Esophagus muscularis mucosa (tissue), 4 donors: Measurements from ENCODE around the gene RNF222. TPM values are rescaled to one million over a fixed set of nuclear protein-coding genes. Genes with fewer than 3 reads are reported as not detected.

ENCODE experiments used
- DNase-seq: peaks from one replicate; pipeline ENCODE4 v3.0.0-alpha.2; 2017; ENCODE audit errors: extremely low spot score
- H3K27ac ChIP-seq, 4 donors: fragments of 200-600 bp; sonication (generic); replicated peaks in 1 of 4; 1 replicate in 3 of 4; 2 replicates in 1 of 4; pipeline ENCODE4 v1.5.1; 2016 to 2019; ENCODE audit warnings: mild to moderate bottlenecking in 1 of 4
- H3K27me3 ChIP-seq, 4 donors: fragments of 200-600 bp; sonication (generic); one replicate each; pipeline versions ENCODE4 v1.5.1 to v1.6.0; 2016 to 2019
- H3K36me3 ChIP-seq, 4 donors: fragments of 200-600 bp; sonication (generic); one replicate each; pipeline ENCODE4 v1.5.1; 2016 to 2019
- H3K4me1 ChIP-seq, 4 donors: fragments of 200-600 bp; sonication (generic); one replicate each; pipeline ENCODE4 v1.5.1; 2016 to 2019
- H3K4me3 ChIP-seq, 4 donors: fragments of 200-600 bp; sonication (generic); 1 replicate in 2 of 4; 2 replicates in 2 of 4; pipeline ENCODE4 v1.5.1; 2016 to 2019; ENCODE audit warnings: mild to moderate bottlenecking in 4 of 4, moderate library complexity in 1 of 4
- H3K9me3 ChIP-seq, 4 donors: fragments of 200-600 bp; sonication (generic); 1 replicate in 3 of 4; 2 replicates in 1 of 4; pipeline ENCODE4 v1.5.1; 2016 to 2019
- EP300 ChIP-seq: sonication (generic); formaldehyde crosslinking; IDR thresholded peaks from one replicate; pipeline ENCODE4 v1.6.1; 2017; ENCODE audit warnings: antibody characterized with exemption
- POLR2A ChIP-seq: fragments of 450-650 bp; IDR thresholded peaks from one replicate; pipeline ENCODE4 v1.6.1; 2017; ENCODE audit warnings: antibody characterized with exemption, moderate library complexity, mild to moderate bottlenecking, low read depth
- POLR2AphosphoS5 ChIP-seq, 2 donors: sonication (generic); formaldehyde crosslinking; IDR thresholded peaks; one replicate each; pipeline ENCODE4 v1.6.1; 2017; ENCODE audit warnings: antibody characterized with exemption in 2 of 2
- WGBS: methylation state at CpG from one replicate; pipeline ENCODE4 v1.1.5; 2018; 5-methylcytosine and 5-hydroxymethylcytosine counted together
- intact Hi-C: fragments of 100-400 bp; cut with DNase I; formaldehyde crosslinking; loops from one replicate; pipeline ENCODE4 v1.15.1; 2023
- total RNA-seq, 4 donors: library from RNA; depleted of rRNA; stranded (reverse); fragments of >200 nt; gene quantifications; one replicate each; pipeline versions ENCODE4 v1.1.0 to v1.2.1, GENCODE V29; 2016
- TF ChIP-seq, protein P1 (sequence below), 3 experiments: fragments of 200-600 bp in 2 of 3; fragments of 450-650 bp in 1 of 3; sonication (generic) in 2 of 3; IDR thresholded peaks; one replicate each; pipeline ENCODE4 v1.5.1; 2017 to 2019; ENCODE audit warnings: antibody characterized with exemption in 3 of 3, mild to moderate bottlenecking in 2 of 3, moderate library complexity in 1 of 3

The RNF222 gene
- total RNA-seq, 4 donors from 2014 or later: 0.42 TPM; not detected in 3

DNA sequence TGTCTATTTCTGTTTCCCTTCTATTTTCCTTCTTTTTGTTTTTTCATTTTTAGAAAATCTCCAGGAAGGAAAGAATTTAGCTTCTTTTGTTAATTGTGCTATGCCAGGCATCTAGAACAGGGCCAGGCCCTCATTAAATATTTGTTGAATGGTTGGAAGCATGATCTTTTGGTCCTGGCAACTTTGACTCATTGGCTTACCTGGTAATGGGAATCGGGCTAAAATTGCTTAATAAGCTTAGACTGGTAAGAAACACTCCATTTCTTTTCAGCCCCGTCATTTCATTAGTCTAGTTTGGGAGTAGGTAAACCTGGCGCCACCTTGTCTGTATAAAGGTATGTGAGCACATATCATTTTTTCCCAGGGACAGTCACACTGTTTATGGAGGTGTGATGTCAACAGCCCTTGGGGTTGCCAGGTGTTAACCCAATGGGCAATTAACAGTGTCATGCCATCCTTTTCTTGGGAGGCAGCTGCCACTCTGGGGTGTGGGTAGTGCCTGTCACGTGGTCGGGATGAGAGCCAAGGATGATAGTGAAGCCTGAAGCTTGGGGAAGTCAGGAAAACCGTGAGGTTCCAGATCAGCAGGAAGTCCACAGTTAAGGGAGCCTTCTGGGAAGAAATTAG, 28.6 kb upstream of the RNF222 start:
- Histone ChIP-seq H3K4me1 (peaks cover 4 to 9% (median 7%) of the 10 kb centered on the region in 4 donors), H3K27me3 (no peaks in the 10 kb centered on the region), H3K9me3 (no peaks in the 10 kb centered on the region), H3K27ac (no peak overlapping the region), H3K4me3 (no peak overlapping the region), H3K36me3 (no peaks in the 10 kb centered on the region)
- 73% methylated on average over 6 of the region's 6 CpGs for WGBS
- no peak for DNase-seq
- TF ChIP-seq POLR2AphosphoS5 (IDR thresholded peaks at IDR 0.05) (no peak), EP300 (no peak), POLR2A (no peak)
- TF ChIP-seq, protein P1, sequence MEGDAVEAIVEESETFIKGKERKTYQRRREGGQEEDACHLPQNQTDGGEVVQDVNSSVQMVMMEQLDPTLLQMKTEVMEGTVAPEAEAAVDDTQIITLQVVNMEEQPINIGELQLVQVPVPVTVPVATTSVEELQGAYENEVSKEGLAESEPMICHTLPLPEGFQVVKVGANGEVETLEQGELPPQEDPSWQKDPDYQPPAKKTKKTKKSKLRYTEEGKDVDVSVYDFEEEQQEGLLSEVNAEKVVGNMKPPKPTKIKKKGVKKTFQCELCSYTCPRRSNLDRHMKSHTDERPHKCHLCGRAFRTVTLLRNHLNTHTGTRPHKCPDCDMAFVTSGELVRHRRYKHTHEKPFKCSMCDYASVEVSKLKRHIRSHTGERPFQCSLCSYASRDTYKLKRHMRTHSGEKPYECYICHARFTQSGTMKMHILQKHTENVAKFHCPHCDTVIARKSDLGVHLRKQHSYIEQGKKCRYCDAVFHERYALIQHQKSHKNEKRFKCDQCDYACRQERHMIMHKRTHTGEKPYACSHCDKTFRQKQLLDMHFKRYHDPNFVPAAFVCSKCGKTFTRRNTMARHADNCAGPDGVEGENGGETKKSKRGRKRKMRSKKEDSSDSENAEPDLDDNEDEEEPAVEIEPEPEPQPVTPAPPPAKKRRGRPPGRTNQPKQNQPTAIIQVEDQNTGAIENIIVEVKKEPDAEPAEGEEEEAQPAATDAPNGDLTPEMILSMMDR (IDR thresholded peaks at IDR 0.05): no peak
- intact Hi-C loops: no loop called here

DNA sequence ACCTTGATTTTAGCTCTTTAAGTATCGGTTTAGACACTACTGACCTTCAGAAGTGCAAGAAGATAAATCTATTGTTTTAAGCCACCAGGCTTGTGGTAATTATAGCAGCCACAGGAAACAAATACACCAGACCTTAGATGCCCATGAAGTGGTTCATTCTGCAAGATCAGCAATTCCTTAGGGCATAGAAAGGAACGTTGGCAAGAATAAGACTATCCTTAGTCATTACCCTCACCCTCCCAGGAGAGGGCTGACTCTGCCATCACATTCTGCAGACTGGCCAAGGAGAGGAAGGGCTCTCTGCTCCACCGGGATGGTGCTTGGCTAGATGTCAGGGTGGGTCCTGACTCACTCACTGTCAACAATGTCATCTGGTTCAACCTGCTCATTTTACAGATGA, 23.9 kb upstream of the RNF222 start:
- Histone ChIP-seq H3K27me3 (no peaks in the 10 kb centered on the region), H3K9me3 (no peaks in the 10 kb centered on the region), H3K4me3 (no peak overlapping the region), H3K4me1 (peaks cover 10 to 15% (median 13%) of the 10 kb centered on the region in 4 donors), H3K27ac (no peak overlapping the region), H3K36me3 (no peaks in the 10 kb centered on the region)
- DNase-seq: no peak
- TF ChIP-seq POLR2AphosphoS5 (IDR thresholded peaks at IDR 0.05) (no peak), EP300 (no peak), POLR2A (no peak)
- TF ChIP-seq, protein P1 (IDR thresholded peaks at IDR 0.05): no peak
- 58% methylated on average over 3 of the region's 3 CpGs for WGBS
- intact Hi-C loops: no loop called here

DNA sequence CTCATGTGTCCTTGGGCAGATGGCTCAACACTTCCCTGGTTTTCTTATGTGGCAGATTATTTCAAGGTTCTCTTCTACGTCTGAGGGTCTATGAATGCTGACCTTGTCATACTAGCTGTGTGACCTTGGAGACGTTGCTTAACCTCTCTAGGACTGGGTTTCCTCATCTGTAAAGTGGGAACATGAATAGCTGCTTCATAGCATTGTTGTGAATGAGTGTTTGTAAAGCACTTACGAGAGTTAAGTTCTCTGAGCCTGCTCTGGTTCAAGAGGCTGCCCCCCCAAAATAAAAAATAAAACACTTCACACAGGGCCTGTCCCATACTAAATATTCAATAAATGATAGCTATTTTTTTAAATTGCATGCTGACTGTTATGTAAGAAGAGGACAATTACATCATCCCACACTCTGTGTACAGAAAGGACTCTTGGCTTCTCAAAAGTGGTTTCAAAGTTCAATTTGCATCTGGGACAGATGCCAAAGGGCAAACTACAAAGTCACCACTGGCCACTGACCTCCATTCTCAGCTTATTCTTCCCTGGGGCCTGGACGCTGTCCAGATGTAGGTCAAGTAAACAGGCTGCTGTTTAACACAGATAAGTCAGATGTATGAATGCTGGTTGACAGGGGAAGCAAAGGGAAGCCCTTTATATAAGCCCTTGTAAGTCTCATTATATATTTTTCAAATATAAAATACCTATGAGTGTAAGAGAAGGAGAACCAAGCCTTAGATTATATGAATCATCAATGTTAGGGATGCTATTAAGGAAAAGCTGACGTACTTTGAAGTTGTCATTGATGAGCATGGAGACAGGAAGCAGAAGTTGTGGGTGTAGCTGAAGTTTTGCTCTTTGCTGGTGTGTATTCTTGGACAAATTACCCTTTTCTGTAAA, 22.7 kb upstream of the RNF222 start:
- Histone ChIP-seq H3K27me3 (peaks cover 0 to 7% (median 0%) of the 10 kb centered on the region in 4 donors), H3K4me1 (peaks cover 10 to 15% (median 13%) of the 10 kb centered on the region in 4 donors), H3K9me3 (no peaks in the 10 kb centered on the region), H3K36me3 (no peaks in the 10 kb centered on the region), H3K27ac (peak overlapping the region; percentile 19 to 39 (median 30)), H3K4me3 (no peak overlapping the region)
- WGBS: 42% methylated on average over 5 of the region's 5 CpGs
- intact Hi-C loops: no loop called here
- DNase-seq: no peak
- TF ChIP-seq, protein P1 (IDR thresholded peaks at IDR 0.05): no peak
- no peak for TF ChIP-seq EP300
- TF ChIP-seq POLR2A: no peak
- peak; percentile 20 to 24 for TF ChIP-seq POLR2AphosphoS5 (IDR thresholded peaks at IDR 0.05)

DNA sequence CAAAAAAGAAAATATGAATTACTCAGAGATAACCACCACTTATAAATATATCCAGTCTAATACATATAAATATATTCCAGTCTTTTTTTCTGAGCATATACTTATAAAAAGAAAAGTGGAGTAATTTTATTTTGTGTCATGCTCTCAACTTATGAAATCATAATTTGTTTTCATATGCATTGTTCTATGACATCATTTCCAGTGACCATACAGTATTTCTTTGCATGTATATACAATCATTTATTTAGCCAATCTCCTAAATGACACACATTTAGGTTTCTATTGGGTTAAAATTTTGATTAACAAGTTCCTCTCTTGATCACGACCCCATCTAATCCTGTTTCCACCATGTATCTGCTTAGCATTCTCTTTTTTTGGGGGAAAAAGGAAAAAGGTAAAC, 21.7 kb upstream of the RNF222 start:
- Histone ChIP-seq H3K9me3 (no peaks in the 10 kb centered on the region), H3K4me1 (peaks cover 10 to 15% (median 13%) of the 10 kb centered on the region in 4 donors), H3K27me3 (peaks cover 0 to 10% (median 0%) of the 10 kb centered on the region in 4 donors), H3K36me3 (no peaks in the 10 kb centered on the region), H3K4me3 (no peak overlapping the region), H3K27ac (no peak overlapping the region)
- intact Hi-C loops: no loop called here
- TF ChIP-seq EP300: no peak
- TF ChIP-seq POLR2A: no peak
- TF ChIP-seq, protein P1 (IDR thresholded peaks at IDR 0.05): no peak
- no peak for TF ChIP-seq POLR2AphosphoS5 (IDR thresholded peaks at IDR 0.05)
- no peak for DNase-seq
- WGBS: 40% methylated on average over 1 of the region's 1 CpG
